ENCODE measurements around the gene GLB1L2.
A peak's percentile ranks its signal among the peaks of the same experiment; 100 is the strongest.

DNA sequence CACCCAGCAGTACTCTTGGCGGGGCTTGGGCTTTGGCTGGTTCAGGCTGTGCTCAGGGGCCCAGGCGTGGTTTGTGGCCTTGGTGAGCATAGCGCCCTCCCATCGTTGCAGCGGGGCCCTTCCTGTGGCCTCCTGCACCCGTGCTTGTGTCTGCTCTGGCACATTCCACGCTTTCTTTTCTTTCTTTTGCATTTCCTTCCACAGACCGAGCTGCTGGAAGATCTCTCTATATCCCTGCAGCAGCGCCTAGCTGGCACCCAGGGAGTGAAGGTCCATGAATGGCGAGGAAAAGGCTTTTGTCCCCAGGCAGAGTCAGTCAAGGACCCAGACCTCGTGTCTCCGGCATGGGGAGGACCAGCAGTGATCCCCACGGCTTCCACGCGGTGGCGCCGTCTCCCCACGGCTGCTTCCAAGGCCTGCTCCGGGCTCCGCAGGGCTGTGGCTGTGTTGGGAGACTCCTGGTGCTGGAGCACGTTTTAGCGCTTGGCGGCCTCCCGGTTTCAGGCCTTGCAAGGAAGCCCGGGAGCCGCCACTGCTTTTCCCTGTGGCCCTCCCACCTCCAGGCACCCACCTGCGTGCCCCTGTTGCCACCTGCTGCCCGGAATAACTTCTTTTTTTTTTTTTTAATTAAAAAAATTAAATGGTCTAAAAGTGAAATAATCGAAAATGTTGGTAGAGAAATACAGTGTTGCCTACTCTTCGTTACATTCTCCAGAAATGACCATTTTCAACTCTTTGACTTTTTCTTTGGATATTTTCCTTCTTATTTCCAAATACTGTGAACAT is 28.5 kb downstream of the GLB1L2 start:
- TF ChIP-seq RAD21 (IDR thresholded peaks at IDR 0.05; ENCODE audit: low read length), result peak; percentile 73
- TF ChIP-seq, protein P1, sequence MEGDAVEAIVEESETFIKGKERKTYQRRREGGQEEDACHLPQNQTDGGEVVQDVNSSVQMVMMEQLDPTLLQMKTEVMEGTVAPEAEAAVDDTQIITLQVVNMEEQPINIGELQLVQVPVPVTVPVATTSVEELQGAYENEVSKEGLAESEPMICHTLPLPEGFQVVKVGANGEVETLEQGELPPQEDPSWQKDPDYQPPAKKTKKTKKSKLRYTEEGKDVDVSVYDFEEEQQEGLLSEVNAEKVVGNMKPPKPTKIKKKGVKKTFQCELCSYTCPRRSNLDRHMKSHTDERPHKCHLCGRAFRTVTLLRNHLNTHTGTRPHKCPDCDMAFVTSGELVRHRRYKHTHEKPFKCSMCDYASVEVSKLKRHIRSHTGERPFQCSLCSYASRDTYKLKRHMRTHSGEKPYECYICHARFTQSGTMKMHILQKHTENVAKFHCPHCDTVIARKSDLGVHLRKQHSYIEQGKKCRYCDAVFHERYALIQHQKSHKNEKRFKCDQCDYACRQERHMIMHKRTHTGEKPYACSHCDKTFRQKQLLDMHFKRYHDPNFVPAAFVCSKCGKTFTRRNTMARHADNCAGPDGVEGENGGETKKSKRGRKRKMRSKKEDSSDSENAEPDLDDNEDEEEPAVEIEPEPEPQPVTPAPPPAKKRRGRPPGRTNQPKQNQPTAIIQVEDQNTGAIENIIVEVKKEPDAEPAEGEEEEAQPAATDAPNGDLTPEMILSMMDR (conservative IDR thresholded peaks at IDR 0.05; ENCODE audit: low read depth, low read length), result peak; percentile 60
- no peak for TF ChIP-seq BHLHE40 (IDR thresholded peaks at IDR 0.05; ENCODE audit: low read depth, low read length)
